ENCODE results near the gene CACNG7.

Gene CACNG7

GRCh38 chr19:53985863-53986262 is 76.8 kb downstream of the CACNG7 start:
- DNase-seq = no peak

GRCh38 chr19:53988981-53989380 is 79.9 kb downstream of the CACNG7 start:
- no peak for DNase-seq

- no peak for DNase-seq
These were observed 80.8 kb downstream of the CACNG7 start for GRCh38 chr19:53989600-53990533.

GRCh38 chr19:53991224-53992113 is 82.4 kb downstream of the CACNG7 start, which contains the start of gene CACNG6:
TSS of gene CACNG6 (plus strand) at chr19:53991637. CDS start at chr19:53992878, 1,241 bp downstream.
- DNase-seq = peak; percentile 17

- no peak for DNase-seq
These were observed 83.1 kb downstream of the CACNG7 start for GRCh38 chr19:53992211-53992610.

GRCh38 chr19:53992815-53993214 is 83.7 kb downstream of the CACNG7 start:
- no peak for DNase-seq

GRCh38 chr19:53993448-53993847 is 84.4 kb downstream of the CACNG7 start:
- no peak for DNase-seq
